NCI-H510A treated with DMSO at 0.1 percent for 48 hours (cell line): ENCODE data around the gene MAN1B1.
"Not testable (repeated sequence)": the region's sequence is repeated elsewhere in the genome, so short reads cannot be mapped to it uniquely, and the experiment has no call there.

Experiments
- DNase-seq: peaks from one replicate; lab custom pipeline; 2025; lab: John Stamatoyannopoulos, UW

Gene MAN1B1

DNA sequence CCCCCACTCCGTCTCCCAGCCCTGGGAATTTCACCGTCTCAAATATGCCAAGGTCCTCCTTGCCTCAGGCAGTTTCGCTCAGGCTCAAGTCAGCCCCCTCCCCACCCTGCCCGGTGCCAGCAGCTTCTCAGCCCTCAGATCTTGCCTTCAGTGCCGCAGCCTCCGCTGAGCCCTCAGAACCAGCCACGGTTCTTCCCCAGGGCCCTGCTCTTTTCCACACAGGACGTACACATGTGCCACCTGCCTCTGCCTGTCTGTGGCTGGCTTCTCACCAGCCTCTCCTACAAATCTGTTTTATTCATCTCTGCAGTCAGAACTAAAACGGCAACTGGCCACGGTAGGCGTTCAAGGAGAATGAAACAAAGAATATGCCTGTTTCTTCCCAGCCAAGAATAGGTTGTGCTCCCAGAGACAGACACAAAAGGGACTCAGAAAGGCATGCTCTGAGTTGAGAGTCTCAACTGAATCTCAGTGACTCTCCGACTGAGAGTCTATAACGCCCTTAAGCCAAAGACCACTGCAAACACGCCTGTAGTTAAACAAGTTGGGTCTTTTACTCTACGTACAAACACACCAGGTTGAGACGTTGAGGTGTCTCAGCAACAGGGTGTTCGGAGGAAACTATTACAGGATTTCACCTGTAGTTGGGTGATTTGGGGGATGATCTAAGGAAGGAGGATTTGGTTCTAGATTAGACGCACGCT is 41.5 kb downstream of the MAN1B1 start:
- no peak for DNase-seq

DNA sequence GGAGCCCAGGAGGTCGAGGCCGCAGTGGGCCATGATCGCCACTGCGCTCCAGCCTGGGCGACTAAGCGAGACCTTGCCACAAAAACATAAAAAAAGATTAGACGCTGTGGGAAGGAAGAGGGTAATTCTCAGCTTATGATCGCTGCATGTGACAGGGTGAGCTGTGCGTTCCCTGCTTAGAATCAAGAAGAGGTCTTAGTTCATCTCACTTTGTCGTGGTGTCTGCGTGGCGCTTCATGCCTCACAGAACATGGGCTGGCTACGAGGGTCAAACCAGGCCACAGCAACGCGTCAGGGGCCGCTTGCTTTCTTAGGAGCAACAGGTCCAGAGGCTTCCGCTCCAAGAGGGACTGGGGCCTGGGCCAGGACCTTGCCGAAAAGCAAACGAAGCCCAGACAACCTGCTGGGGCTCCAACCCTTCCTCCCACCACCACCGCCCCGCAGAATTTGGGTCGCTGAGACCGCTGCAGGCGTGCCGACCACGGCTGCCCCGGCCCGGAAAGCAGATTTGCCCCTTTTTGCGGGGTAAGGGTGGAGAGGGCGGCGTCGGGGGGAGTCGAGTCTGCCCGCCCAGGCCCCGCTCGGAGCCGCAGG is 42.2 kb downstream of the MAN1B1 start:
- DNase-seq: no peak

- peak; percentile 88 for DNase-seq
These were observed 42.8 kb downstream of the MAN1B1 start for GRCh38 chr9:137129456-137130175.

DNA sequence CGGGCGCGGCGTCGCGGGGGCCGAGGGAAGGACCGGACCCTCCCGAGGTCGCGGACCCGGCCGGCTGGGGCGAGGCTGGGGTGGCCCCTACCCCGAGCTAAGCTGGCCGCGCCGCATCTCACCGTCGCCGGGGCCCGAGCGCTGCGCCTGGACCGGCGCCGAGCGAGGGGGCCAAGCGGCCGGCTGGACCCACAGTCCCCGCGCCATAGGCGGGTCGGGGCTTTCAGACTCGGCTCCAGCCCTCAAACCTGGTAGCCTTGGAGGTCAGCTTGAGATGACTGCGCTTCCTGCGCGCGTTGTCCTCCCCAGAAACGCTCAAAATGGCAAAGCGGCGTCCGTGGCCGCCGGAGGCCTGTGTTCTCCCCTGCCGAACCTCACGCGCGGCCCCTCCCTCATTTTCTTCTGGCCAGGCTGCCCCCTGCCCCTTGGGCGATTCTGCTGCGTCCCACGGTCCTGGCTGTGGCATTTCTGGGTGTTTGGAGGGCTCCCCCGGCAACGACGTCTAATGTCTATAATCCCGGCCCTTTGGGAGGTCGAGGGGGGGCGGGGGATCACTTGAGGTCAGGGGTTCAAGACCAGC is 43.5 kb downstream of the MAN1B1 start:
- no peak for DNase-seq

DNA sequence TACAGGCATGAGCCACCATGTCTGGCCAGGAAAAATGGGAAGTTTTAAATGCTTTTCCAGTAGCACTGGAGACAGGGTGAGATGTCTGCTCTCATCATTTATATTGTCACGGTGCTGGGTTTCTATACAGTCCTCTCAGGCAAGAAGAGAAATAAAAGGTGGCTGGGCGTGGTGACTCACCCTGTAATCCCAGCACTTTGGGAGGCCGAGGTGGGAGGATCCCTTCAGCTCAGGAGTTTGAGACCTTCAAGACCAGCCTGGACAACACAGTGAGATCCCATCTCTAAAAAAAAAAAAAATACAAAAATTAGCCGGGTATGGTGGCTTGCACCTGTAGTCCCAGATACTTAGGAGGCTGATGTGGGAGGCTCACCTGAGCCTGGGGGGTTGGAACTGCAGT is 47.4 kb downstream of the MAN1B1 start:
- DNase-seq: no peak

DNA sequence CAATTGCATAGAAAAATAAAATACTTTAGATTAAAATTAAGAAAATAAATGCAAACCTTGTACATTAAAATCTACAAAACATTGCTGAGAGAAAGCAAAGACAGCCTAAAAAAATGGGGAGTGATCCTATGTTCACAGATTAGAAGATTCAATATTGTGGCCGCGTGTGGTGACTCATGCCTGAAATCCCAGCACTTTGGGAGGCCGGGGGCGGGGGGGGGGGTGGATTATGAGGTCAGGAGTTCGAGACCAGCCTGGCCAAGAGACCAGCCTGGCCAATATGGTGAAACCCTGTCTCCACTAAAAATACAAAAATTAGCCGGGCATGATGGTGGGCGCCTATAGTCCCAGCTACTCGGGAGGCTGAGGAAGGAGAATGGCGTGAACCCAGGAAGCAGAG is 48.4 kb downstream of the MAN1B1 start:
- DNase-seq: not testable (repeated sequence)

DNA sequence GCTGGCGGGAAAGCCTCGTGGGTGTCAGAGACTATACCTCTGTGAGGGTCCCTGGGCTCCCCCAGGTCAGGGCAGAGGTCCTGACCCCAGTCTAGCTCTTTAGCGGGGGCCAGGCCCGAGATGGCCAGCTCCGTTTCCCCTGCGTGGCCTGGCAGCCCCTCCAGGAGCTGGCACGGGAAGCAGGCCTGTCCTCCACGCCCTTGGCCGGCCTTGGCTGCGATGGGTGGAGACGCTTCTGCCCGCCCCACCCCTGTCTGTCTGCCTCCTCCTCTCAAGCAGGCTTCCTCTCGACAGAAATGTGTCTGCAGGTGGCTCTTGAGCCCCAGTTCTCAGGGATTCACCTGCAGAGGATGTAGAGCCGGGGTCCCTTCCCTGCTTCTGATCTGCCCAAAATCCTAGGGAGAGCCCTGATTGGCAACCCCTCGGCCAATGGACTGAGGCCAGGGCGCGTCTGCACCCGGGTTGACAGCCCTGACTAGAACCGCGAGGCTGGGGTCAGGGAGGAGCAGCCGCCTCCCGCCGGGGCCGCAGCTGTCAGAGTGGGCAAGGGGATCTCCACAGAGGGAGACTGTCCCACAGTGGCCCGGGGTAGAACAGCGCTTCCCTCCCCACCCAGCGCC is 49.6 kb downstream of the MAN1B1 start:
- peak; percentile 21 for DNase-seq

GRCh38 chr9:137136881-137137607 is 50.3 kb downstream of the MAN1B1 start:
- no peak for DNase-seq

- no peak for DNase-seq
These were observed 51.4 kb downstream of the MAN1B1 start for GRCh38 chr9:137138058-137138721.

DNA sequence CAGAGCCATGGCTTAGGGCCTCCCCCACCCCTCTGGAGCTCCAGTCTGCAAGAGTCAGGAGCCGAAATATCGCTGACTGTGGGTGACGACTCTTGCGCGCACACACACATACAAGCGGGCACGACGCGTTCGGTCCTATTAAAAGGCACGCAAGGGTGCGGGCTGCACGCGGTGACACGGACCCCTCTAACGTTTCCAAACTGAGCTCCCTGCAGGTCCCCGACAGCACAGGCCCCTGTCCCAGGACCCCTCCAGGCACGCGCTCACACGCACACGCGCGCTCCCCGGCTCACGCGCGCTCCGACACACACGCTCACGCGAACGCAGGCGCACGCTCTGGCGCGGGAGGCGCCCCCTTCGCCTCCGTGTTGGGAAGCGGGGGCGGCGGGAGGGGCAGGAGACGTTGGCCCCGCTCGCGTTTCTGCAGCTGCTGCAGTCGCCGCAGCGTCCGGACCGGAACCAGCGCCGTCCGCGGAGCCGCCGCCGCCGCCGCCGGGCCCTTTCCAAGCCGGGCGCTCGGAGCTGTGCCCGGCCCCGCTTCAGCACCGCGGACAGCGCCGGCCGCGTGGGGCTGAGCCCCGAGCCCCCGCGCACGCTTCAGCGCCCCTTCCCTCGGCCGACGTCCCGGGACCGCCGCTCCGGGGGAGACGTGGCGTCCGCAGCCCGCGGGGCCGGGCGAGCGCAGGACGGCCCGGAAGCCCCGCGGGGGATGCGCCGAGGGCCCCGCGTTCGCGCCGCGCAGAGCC is 52.1 kb downstream of the MAN1B1 start, which contains the start of gene GRIN1:
Gene GRIN1 (plus strand): TSS at position 433 of the 746 bp plus-strand sequence. CDS start 333 bp downstream, outside the sequence.
- DNase-seq: no peak

DNA sequence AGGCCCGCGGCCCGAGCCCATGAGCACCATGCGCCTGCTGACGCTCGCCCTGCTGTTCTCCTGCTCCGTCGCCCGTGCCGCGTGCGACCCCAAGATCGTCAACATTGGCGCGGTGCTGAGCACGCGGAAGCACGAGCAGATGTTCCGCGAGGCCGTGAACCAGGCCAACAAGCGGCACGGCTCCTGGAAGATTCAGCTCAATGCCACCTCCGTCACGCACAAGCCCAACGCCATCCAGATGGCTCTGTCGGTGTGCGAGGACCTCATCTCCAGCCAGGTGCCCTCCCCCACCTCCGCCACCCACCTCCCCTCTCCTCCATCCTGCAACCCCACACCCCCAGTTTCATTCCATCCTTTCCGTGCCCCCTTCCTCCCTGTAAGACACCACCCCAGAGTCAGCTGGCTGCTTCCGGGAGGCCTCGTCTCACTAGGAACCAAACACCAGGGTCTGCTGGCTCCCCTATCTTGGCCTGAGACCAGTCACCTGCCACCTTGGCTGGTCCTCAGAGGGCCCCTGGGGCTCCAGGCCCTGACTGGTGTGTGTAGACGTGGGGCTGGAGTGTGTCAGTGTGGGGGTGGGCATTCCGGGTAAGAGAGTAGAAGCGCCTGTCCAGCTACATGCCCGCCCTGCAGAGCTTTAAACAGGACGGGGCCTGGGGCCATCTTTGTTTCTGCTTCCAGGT is 52.8 kb downstream of the MAN1B1 start:
- DNase-seq: no peak

DNA sequence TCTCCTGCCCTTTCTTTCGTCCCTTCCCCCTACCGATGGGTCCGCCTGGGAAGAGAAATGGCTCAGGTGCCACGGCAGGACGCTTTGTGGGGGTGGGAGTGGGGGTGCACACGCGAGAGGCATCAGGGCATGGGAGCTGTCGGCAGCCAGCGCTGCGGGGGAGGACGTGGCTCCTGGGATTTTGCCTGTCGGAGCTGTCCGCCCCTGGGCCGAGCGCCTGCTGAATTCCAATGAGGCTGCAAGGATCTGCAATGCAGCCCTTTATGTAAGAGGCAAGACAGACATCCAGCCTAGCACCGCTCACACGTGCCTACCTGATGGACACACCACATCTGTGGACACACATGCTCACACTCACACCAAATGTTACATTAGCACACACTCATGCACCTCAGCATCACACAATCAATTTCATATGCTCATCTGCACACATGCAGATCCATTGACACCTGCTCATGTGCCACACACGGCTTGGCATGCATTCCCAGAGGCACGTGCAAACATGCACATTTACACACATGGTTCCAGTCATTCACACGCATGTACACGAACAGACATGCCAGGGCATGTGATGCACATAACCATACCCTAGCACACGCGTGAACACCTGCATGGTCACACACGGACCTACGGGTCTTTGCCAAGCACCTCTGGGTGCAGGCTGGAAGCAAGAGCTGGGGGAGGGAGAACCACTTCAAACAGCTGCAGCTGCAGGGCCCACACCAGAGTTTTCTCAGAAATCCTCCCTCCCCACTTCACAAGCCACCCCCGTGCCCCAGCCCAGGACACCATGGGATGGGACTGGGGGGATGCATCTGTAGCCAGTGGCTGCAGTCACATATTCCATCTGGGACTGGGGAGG is 53.6 kb downstream of the MAN1B1 start:
- DNase-seq: no peak

GRCh38 chr9:137141050-137141810 is 54.4 kb downstream of the MAN1B1 start:
- DNase-seq: no peak

- DNase-seq: no peak
These were observed 55.5 kb downstream of the MAN1B1 start for GRCh38 chr9:137141976-137142936.

DNA sequence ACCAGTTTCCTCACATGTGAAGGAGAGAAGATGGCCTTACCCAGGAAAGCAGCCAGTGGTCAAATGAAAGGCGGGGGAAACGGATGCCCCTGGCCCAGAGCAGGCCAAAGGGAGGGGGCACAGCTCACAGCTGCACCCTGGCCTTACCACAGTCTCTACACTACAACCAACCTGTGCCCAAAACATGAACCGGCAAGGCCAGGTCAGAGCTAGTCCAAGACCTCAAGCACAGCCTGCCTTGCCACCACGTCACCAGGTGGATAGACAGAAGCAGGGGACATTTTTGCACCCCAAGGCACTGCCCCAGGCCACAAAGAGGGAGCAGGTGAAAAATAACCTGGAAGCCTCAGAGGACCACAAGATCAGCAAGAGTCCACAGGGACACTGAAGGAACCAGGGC is 56.7 kb downstream of the MAN1B1 start:
- DNase-seq: no peak

- no peak for DNase-seq
These were observed 59.1 kb downstream of the MAN1B1 start for GRCh38 chr9:137145731-137146526.
